Vagina (tissue), 2 donors: Measurements from ENCODE around the gene NT5C2. TPM values are rescaled to one million over a fixed set of nuclear protein-coding genes. Genes with fewer than 3 reads are reported as not detected.
"Not testable (repeated sequence)": the region's sequence is repeated elsewhere in the genome, so short reads cannot be mapped to it uniquely, and the experiment has no call there.

Source experiments
- DNase-seq, 2 donors: peaks; one replicate each; pipeline ENCODE4 v3.0.0-alpha.2; 2017; ENCODE audit errors: extremely low spot score in 2 of 2
- H3K27ac ChIP-seq: fragments of 200-600 bp; sonication (generic); one replicate; pipeline ENCODE4 v1.5.1; 2019
- H3K27me3 ChIP-seq: fragments of 200-600 bp; sonication (generic); one replicate; pipeline ENCODE4 v1.5.1; 2019
- H3K36me3 ChIP-seq, 2 donors: fragments of 200-600 bp; sonication (generic); one replicate each; pipeline ENCODE4 v1.5.1; 2017 to 2019
- H3K4me1 ChIP-seq: fragments of 200-600 bp; sonication (generic); one replicate; pipeline ENCODE4 v1.5.1; 2019
- H3K4me3 ChIP-seq, 2 donors: fragments of 200-600 bp; sonication (generic); 1 replicate in 1 of 2; 2 replicates in 1 of 2; pipeline ENCODE4 v1.5.1; 2016 to 2019
- H3K9me3 ChIP-seq: fragments of 200-600 bp; sonication (generic); one replicate; pipeline ENCODE4 v1.5.1; 2019
- POLR2A ChIP-seq, 2 donors: fragments of 450-650 bp; IDR thresholded peaks; one replicate each; pipeline ENCODE4 v1.6.1; 2017; ENCODE audit warnings: antibody characterized with exemption in 2 of 2, mild to moderate bottlenecking in 2 of 2, moderate library complexity in 2 of 2
- POLR2AphosphoS5 ChIP-seq, 2 donors: sonication (generic); formaldehyde crosslinking; IDR thresholded peaks; one replicate each; pipeline ENCODE4 v1.9.0; 2017; ENCODE audit warnings: antibody characterized with exemption in 2 of 2, mild to moderate bottlenecking in 2 of 2, low read depth in 1 of 2; ENCODE audit not compliant: insufficient read depth in 1 of 2
- intact Hi-C: fragments of 100-400 bp; cut with DNase I; formaldehyde crosslinking; loops from one replicate; pipeline ENCODE4 v1.15.1; 2023
- total RNA-seq: library from RNA; depleted of rRNA; stranded (reverse); fragments of >200 nt; gene quantifications from one replicate; pipeline ENCODE4 v1.2.3, GENCODE V29; 2016
- TF ChIP-seq, protein P1 (sequence below), 3 experiments: fragments of 450-650 bp in 2 of 3; fragments of 200-600 bp in 1 of 3; sonication (generic) in 1 of 3; IDR thresholded peaks; one replicate each; pipeline ENCODE4 v1.5.1; 2017 to 2019; ENCODE audit warnings: antibody characterized with exemption in 3 of 3, mild to moderate bottlenecking in 2 of 3, moderate library complexity in 2 of 3

Gene NT5C2
- total RNA-seq, 1 donor from 2014 or later = 71.2 TPM

DNA sequence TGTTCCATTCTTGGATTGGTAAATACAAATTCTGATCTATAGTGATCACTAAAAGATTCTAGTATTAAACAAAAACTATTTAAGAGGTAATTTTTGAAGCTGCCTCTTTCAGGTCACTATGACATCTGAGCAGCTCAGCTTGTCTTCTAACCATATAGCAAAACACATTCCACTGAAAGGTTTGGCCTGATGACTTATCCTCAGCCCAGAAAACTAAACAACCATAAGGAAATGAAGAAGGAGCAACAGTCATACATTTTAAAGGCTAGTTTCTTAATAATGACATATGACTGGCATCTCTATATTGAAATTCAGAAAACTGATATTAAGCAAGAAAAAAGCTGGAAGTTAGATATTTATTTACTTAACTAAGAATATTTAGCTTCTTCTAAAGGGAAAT is 24.6 kb downstream of the NT5C2 start:
- H3K4me1 ChIP-seq = peaks cover 5% of the 10 kb centered on the region
- H3K27ac ChIP-seq = no peak overlapping the region
- DNase-seq = no peak
- H3K4me3 ChIP-seq = no peak overlapping the region
- H3K27me3 ChIP-seq = no peaks in the 10 kb centered on the region
- TF ChIP-seq, protein P1, sequence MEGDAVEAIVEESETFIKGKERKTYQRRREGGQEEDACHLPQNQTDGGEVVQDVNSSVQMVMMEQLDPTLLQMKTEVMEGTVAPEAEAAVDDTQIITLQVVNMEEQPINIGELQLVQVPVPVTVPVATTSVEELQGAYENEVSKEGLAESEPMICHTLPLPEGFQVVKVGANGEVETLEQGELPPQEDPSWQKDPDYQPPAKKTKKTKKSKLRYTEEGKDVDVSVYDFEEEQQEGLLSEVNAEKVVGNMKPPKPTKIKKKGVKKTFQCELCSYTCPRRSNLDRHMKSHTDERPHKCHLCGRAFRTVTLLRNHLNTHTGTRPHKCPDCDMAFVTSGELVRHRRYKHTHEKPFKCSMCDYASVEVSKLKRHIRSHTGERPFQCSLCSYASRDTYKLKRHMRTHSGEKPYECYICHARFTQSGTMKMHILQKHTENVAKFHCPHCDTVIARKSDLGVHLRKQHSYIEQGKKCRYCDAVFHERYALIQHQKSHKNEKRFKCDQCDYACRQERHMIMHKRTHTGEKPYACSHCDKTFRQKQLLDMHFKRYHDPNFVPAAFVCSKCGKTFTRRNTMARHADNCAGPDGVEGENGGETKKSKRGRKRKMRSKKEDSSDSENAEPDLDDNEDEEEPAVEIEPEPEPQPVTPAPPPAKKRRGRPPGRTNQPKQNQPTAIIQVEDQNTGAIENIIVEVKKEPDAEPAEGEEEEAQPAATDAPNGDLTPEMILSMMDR (IDR thresholded peaks at IDR 0.05) = no peak
- TF ChIP-seq POLR2AphosphoS5 (IDR thresholded peaks at IDR 0.05; ENCODE audit: insufficient read depth in 1 of 2, low read depth in 1 of 2) = no peak
- TF ChIP-seq POLR2A (IDR thresholded peaks at IDR 0.05) = no peak
- H3K9me3 ChIP-seq = no peaks in the 10 kb centered on the region
- H3K36me3 ChIP-seq = peaks cover 0 to 20% of the 10 kb centered on the region in 2 donors
- intact Hi-C loops = no loop called here

DNA sequence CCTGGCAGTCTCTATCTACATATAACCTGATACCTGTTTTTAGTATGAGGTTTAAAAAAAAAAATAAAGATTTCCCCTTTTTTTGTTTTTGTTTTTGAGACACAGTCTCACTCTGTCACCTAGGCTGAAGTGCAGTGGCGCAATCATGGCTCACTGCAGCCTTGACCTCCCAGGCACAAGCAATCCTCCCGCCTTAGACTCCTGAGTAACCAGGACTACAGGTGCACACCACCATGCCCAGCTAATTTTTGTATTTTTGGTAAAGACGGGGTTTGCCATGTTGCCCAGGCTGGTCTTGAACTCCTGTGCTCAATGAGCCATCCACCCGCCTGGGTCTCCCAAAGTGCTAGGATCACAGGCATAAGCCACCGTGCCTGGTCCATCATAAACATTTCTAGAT is 25.5 kb downstream of the NT5C2 start:
- H3K4me3 ChIP-seq, H3K27ac ChIP-seq, H3K4me1 ChIP-seq, intact Hi-C loops, H3K27me3 ChIP-seq, H3K9me3 ChIP-seq, DNase-seq: not testable (repeated sequence)
- peaks cover 0 to 12% of the 10 kb centered on the region in 2 donors for H3K36me3 ChIP-seq

DNA sequence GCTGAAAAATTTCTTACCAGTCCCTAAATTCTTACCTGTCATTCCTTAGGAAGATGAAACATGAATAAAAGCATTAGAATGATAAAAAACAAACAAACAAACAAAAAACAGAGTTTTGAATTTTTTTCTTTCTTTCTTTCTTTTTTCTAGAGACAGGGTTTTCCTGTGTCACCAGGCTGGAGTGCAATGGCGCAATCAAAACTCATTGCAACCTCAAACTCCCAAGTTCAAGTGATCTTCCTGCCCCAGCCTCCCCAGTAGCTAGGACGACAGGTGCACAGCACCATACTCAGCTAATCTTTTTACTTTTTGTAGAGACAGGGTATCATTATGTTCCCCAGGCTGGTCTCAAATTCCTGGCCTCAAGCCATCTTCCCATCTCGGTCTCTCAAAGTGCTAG is 26.5 kb downstream of the NT5C2 start:
- Histone ChIP-seq H3K9me3 (no peaks in the 10 kb centered on the region), H3K4me1 (peaks cover 5% of the 10 kb centered on the region), H3K27ac (no peak overlapping the region), H3K27me3 (no peaks in the 10 kb centered on the region), H3K36me3 (peaks cover 0 to 11% of the 10 kb centered on the region in 2 donors), H3K4me3 (no peak overlapping the region)
- intact Hi-C loops = no loop called here
- TF ChIP-seq POLR2AphosphoS5 (IDR thresholded peaks at IDR 0.05; ENCODE audit: insufficient read depth in 1 of 2, low read depth in 1 of 2) = no peak
- TF ChIP-seq, protein P1 (IDR thresholded peaks at IDR 0.05) = no peak
- no peak for TF ChIP-seq POLR2A (IDR thresholded peaks at IDR 0.05)
- no peak for DNase-seq

DNA sequence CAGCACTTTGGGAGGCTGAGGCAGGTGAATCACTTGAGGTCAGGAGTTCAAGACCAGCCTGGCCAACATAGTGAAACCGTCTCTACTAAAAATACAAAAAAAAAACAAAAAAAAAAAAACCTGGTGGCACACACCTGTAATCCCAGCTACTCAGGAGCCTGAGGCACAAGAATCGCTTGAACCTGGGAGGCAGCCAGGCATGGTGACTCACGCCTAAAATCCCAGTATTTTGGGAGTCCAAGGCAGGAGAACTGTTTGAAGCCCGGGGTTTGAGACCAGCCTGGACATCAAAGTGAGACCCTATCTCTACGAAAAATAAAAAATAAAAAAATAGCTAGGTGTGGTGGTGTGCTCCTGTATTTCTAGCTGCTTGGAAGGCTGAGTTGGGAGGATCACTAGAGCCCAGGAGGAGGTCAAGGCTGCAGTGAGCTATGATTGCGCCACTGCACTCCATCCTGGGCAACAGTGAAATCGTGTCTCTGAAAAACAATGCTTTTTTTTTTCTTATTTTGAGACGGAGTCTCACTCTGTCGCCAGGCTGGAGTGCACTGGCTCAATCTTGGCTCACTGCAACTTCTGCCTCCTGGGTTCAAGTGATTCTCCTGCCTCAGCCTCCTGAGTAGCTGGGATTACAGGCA is 29.2 kb downstream of the NT5C2 start:
- H3K9me3 ChIP-seq, H3K36me3 ChIP-seq, H3K27me3 ChIP-seq, intact Hi-C loops, H3K27ac ChIP-seq, H3K4me1 ChIP-seq, H3K4me3 ChIP-seq, DNase-seq: not testable (repeated sequence)

DNA sequence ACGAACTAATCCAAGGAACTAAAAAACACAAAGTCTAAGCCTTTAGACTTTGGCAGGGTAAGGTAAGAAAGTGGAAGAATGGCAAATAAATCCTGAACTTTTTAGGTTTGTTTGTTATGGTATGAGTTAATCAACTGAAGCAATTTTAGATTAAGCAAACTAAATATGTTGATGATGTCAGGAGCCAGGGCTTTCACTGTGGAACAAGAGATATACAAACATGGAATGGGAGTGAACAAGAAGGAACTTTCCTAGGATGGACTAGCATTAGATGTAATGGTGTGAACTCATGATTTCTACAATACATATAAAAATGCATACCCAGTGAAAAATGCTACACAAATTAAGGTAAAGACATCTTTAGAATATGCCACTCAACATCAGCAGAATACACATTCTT is 35.8 kb downstream of the NT5C2 start:
- H3K4me1 ChIP-seq = peaks cover 37% of the 10 kb centered on the region
- no peak overlapping the region for H3K4me3 ChIP-seq
- H3K9me3 ChIP-seq = no peaks in the 10 kb centered on the region
- no peak overlapping the region for H3K27ac ChIP-seq
- no peak for DNase-seq
- no peaks in the 10 kb centered on the region for H3K27me3 ChIP-seq
- intact Hi-C loops = no loop called here
- TF ChIP-seq POLR2AphosphoS5 (IDR thresholded peaks at IDR 0.05; ENCODE audit: insufficient read depth in 1 of 2, low read depth in 1 of 2) (no peak), POLR2A (IDR thresholded peaks at IDR 0.05) (no peak)
- TF ChIP-seq, protein P1 (IDR thresholded peaks at IDR 0.05) = no peak
- no peaks in the 10 kb centered on the region for H3K36me3 ChIP-seq

DNA sequence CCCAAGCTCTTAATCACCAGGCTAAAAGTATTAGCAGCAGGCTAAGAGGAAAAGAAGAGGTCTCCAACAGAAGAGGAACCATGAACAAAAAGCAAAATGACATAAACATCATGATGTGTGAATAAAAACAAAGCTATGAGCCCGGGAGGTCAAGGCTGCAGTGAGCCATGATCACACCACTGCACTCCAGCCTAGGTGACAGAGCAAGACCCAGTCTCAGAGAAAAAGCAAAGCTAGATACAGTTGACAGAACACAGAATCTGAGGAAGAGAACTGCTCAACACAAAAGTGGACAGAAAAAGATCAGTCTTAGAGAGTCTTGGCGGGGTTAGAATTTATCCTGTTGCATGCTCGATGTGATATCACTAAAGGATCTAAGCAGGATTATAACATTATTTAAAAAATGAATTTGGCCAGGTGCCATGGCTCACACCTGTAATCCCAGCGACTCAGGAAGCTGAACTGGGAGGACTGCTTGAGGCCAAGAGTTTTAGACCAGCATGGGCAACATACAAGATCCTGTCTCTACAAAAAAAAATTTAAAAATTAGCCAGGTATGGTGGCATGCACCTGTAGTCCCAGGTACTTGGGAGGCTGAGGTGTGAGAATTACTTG is 37.5 kb downstream of the NT5C2 start:
- DNase-seq = no peak
- intact Hi-C loops = no loop called here
- no peaks in the 10 kb centered on the region for H3K27me3 ChIP-seq
- peaks cover 45% of the 10 kb centered on the region for H3K4me1 ChIP-seq
- no peak overlapping the region for H3K4me3 ChIP-seq
- H3K27ac ChIP-seq = no peak overlapping the region
- no peaks in the 10 kb centered on the region for H3K36me3 ChIP-seq
- H3K9me3 ChIP-seq = no peaks in the 10 kb centered on the region
- TF ChIP-seq POLR2AphosphoS5 (IDR thresholded peaks at IDR 0.05; ENCODE audit: insufficient read depth in 1 of 2, low read depth in 1 of 2) = no peak
- TF ChIP-seq, protein P1 (IDR thresholded peaks at IDR 0.05) = no peak
- TF ChIP-seq POLR2A (IDR thresholded peaks at IDR 0.05) = no peak
